ENCODE results near the gene COPS6.

GRCh38 chr7:100115026-100115425 is 26.3 kb downstream of the COPS6 start:
- TF ChIP-seq CTCF (IDR thresholded peaks at IDR 0.05) (no peak), POLR2A (IDR thresholded peaks at IDR 0.05) (no peak)

Data from thyroid gland (tissue), 4 donors.